ENCODE data around the gene SRRT.
"Not testable (repeated sequence)": the region's sequence is repeated elsewhere in the genome, so short reads cannot be mapped to it uniquely, and the experiment has no call there.

Gene SRRT

GRCh38 chr7:100929808-100930174 is 54.9 kb downstream of the SRRT start:
- no peak for DNase-seq (ENCODE audit: low read depth in 2 of 2)

- no peak for DNase-seq (ENCODE audit: low read depth in 2 of 2)
Observed at GRCh38 chr7:100933734-100934133, 58.8 kb downstream of the SRRT start.

- DNase-seq (ENCODE audit: low read depth in 2 of 2), result not testable (repeated sequence)
Observed at GRCh38 chr7:100935381-100935780, 60.5 kb downstream of the SRRT start.

GRCh38 chr7:100936167-100936566 is 61.3 kb downstream of the SRRT start:
- DNase-seq (ENCODE audit: low read depth in 2 of 2), result not testable (repeated sequence)

Data from stimulated activated CD4-positive, alpha-beta T cell treated with anti-CD3 and anti-CD28 coated beads, Interleukin-1b, Interleukin-23, amount 100 ng/mL, for 4 hours (primary cell).